HG03175 (cell line): ENCODE measurements around the gene CACNA1C.
"Not testable (repeated sequence)": the region's sequence is repeated elsewhere in the genome, so short reads cannot be mapped to it uniquely, and the experiment has no call there.

ENCODE experiments used
- ATAC-seq: cut with Tn5 transposase; IDR thresholded peaks from one replicate; pipeline ENCODE4 v1.9.1; 2021; ENCODE audit warnings: mild to moderate bottlenecking, moderate library complexity; ENCODE audit not compliant: unreplicated experiment

Gene CACNA1C

GRCh38 chr12:2110127-2110526, 57.3 kb downstream of the CACNA1C start:
- no peak for ATAC-seq

- ATAC-seq = no peak
Observed at GRCh38 chr12:2110849-2111566, 58.2 kb downstream of the CACNA1C start.

GRCh38 chr12:2111826-2112225, 59.0 kb downstream of the CACNA1C start:
- no peak for ATAC-seq

- no peak for ATAC-seq
Observed at GRCh38 chr12:2112401-2112800, 59.6 kb downstream of the CACNA1C start.

GRCh38 chr12:2113119-2113912, 60.5 kb downstream of the CACNA1C start:
- ATAC-seq = no peak

GRCh38 chr12:2114071-2114470, 61.3 kb downstream of the CACNA1C start:
- ATAC-seq = no peak

GRCh38 chr12:2115101-2115845, 62.5 kb downstream of the CACNA1C start:
- no peak for ATAC-seq

- ATAC-seq = no peak
Observed at GRCh38 chr12:2117541-2117940, 64.8 kb downstream of the CACNA1C start.

- ATAC-seq = no peak
Observed at GRCh38 chr12:2118061-2118460, 65.3 kb downstream of the CACNA1C start.

- no peak for ATAC-seq
Observed at GRCh38 chr12:2118481-2119255, 65.9 kb downstream of the CACNA1C start.

- no peak for ATAC-seq
Observed at GRCh38 chr12:2119266-2119665, 66.5 kb downstream of the CACNA1C start.

GRCh38 chr12:2120982-2121758, 68.4 kb downstream of the CACNA1C start:
- no peak for ATAC-seq

- ATAC-seq = no peak
Observed at GRCh38 chr12:2124466-2125023, 71.8 kb downstream of the CACNA1C start.

GRCh38 chr12:2125651-2126522, 73.1 kb downstream of the CACNA1C start:
- no peak for ATAC-seq

GRCh38 chr12:2126676-2127406, 74.1 kb downstream of the CACNA1C start:
- ATAC-seq = no peak

- ATAC-seq = no peak
Observed at GRCh38 chr12:2129076-2129475, 76.3 kb downstream of the CACNA1C start.

- ATAC-seq = not testable (repeated sequence)
Observed at GRCh38 chr12:2135661-2136418, 83.1 kb downstream of the CACNA1C start.
